ENCODE measurements around the gene C10orf67. TPM values are rescaled to one million over a fixed set of nuclear protein-coding genes. Genes with fewer than 3 reads are reported as not detected.

Gene C10orf67
- total RNA-seq, 6 experiments from 2014 or later: 0.10 to 0.88 (median 0.33) TPM

DNA sequence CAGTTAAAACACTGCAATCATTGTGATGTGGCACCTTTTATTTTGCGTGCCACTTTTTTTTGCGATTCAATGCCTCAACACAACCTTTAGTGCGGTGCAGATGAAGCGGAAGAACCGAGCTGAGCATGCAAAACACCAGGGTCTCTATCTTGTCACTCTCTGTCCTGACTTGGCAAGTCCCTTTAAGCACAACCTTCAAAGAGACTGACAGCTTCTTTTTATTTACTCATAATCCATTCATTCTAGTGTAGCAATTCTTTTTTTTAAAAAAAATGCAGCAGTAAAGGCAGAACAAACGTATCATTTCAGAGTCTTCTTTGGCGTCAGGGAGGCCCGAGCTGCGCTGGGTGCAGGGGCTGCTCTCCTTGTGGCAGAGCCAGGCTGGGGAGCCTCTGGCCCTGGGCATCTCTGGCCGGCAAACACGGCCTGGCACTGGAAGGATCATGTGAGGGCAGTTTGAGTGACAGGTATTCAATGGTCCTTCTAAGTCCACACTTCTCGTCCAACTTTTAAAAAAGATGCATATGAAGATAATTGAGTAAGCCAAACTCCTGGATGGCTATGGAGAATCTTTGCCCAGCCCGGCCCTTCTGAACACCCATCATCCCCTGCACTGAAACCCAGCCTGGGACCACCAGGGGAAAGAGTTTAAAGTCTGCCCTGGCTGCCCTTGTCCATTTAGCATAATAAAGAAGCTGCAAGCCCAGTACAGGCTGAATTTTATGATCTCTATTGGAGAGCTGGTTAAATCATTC lies 148.6 kb downstream of the C10orf67 start:
- TF ChIP-seq, protein P1, sequence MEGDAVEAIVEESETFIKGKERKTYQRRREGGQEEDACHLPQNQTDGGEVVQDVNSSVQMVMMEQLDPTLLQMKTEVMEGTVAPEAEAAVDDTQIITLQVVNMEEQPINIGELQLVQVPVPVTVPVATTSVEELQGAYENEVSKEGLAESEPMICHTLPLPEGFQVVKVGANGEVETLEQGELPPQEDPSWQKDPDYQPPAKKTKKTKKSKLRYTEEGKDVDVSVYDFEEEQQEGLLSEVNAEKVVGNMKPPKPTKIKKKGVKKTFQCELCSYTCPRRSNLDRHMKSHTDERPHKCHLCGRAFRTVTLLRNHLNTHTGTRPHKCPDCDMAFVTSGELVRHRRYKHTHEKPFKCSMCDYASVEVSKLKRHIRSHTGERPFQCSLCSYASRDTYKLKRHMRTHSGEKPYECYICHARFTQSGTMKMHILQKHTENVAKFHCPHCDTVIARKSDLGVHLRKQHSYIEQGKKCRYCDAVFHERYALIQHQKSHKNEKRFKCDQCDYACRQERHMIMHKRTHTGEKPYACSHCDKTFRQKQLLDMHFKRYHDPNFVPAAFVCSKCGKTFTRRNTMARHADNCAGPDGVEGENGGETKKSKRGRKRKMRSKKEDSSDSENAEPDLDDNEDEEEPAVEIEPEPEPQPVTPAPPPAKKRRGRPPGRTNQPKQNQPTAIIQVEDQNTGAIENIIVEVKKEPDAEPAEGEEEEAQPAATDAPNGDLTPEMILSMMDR (IDR thresholded peaks at IDR 0.05): no peak
- H3K36me3 Mint-ChIP-seq (ENCODE audit: low read depth): no peaks in the 10 kb centered on the region
- H3K4me1 Mint-ChIP-seq (ENCODE audit: low read depth): no peaks in the 10 kb centered on the region
- H3K4me3 Mint-ChIP-seq: no peak overlapping the region
- no peak for DNase-seq
- H3K27me3 Mint-ChIP-seq (ENCODE audit: insufficient read depth): peaks cover 54% of the 10 kb centered on the region
- H3K9me3 Mint-ChIP-seq: no peaks in the 10 kb centered on the region
- no peak overlapping the region for H3K27ac Mint-ChIP-seq

DNA sequence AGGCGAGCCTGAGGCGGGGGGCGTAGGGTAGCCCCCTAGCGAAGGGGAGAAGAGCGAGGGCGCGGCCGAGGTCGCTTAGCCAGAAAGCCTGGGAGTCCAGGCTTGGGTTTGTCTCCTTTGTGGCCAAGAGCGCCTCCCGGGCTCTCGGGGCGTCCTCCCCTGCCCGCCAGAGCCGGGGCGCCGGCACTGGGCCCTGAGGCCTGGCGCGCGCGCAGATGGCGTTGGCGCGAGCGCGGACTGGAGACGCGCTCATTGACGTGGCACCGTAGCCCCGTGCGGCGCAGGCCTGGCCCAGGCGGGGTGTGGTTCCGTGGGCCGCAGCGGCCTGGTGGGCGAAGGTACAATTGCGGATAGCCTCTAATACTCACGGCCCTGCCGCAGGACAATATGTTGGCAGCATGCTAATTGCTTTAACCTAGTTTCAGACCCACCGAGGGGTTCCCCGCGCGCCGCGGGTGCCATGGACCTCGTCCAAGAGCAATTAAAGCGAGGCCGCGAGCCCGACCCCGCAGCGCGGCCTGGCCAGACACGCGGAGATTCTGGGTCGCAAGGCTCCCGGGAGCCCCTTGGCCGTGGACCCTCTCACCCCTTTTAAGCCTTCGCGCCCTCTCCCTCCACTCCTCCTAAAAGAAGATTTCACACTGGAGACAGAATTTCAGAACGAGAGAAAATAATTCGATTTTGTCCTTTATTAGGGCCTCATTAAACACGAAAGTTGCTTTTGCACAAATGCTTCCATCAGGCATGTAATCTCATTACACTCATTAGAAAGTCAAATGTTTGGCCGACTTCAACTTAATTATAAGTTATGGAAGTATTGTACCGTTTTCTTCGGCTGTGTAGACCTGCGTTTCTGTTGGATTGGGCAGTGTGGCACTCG lies 149.4 kb downstream of the C10orf67 start:
- Mint-ChIP-seq H3K27me3 (ENCODE audit: insufficient read depth) (peaks cover 50% of the 10 kb centered on the region), H3K4me1 (ENCODE audit: low read depth) (no peaks in the 10 kb centered on the region), H3K4me3 (no peak overlapping the region), H3K27ac (no peak overlapping the region), H3K9me3 (no peaks in the 10 kb centered on the region), H3K36me3 (ENCODE audit: low read depth) (no peaks in the 10 kb centered on the region)
- TF ChIP-seq, protein P1 (IDR thresholded peaks at IDR 0.05): no peak
- no peak for DNase-seq

- no peak for DNase-seq
- no peak overlapping the region for H3K27ac Mint-ChIP-seq
- TF ChIP-seq, protein P1 (IDR thresholded peaks at IDR 0.05): no peak
- H3K9me3 Mint-ChIP-seq: no peaks in the 10 kb centered on the region
- no peaks in the 10 kb centered on the region for H3K36me3 Mint-ChIP-seq (ENCODE audit: low read depth)
- no peak overlapping the region for H3K4me3 Mint-ChIP-seq
- H3K4me1 Mint-ChIP-seq (ENCODE audit: low read depth): no peaks in the 10 kb centered on the region
- H3K27me3 Mint-ChIP-seq (ENCODE audit: insufficient read depth): peaks cover 45% of the 10 kb centered on the region
Observed at GRCh38 chr10:23194471-23194965, 150.1 kb downstream of the C10orf67 start.

DNA sequence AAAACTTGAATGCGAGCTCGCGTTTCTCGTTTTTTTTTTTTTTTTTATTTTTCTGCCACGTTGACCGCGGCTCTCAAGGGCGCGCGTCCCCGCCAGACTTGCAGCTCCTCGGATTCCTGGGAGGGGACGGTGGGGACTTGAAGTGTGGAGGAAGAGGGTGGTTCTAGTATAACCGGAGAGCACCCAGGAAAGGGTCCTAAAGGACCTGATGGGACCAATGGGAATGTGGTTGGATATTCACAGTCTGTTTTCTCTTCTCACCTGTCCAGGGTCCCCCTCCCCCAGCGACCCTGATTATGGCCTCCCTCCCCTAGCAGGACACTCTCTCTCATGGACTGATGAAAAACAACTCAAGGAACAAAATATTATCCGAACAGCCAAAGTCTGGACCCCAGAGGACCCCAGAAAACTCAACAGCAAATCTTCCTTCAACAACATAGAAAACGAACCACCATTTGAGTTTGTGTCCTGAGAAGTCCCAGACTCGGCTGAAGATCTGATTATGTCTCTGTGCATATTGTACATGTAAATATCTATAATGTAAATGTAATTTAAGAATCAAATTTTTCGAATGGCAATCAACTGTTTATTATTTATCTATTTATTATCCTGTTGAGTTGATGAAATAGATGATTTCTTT lies 151.0 kb downstream of the C10orf67 start:
- TF ChIP-seq, protein P1 (IDR thresholded peaks at IDR 0.05): no peak
- no peak for DNase-seq
- Mint-ChIP-seq H3K4me3 (no peak overlapping the region), H3K27ac (no peak overlapping the region), H3K27me3 (ENCODE audit: insufficient read depth) (peaks cover 51% of the 10 kb centered on the region), H3K9me3 (no peaks in the 10 kb centered on the region), H3K4me1 (ENCODE audit: low read depth) (no peaks in the 10 kb centered on the region), H3K36me3 (ENCODE audit: low read depth) (no peaks in the 10 kb centered on the region)

DNA sequence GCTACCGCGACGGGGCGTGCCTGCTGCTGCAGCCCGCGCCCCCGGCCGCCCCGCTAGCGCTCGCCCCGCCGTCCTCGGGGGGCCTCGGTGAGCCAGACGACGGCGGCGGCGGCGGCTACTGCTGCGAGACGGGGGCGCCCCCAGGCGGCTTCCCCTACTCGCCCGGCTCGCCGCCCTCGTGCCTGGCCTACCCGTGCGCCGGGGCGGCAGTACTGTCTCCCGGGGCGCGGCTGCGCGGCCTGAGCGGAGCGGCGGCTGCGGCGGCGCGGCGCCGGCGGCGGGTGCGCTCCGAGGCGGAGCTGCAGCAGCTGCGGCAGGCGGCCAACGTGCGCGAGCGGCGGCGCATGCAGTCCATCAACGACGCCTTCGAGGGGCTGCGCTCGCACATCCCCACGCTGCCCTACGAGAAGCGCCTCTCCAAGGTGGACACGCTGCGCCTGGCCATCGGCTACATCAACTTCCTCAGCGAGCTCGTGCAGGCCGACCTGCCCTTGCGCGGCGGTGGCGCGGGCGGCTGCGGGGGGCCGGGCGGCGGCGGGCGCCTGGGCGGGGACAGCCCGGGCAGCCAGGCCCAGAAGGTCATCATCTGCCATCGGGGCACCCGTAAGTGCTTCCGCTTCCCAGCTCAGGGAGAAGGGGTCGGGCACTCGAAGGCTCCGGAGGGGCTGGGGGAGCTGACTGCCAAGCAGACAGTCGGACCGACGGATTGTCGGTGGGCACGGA lies 151.7 kb downstream of the C10orf67 start:
- Mint-ChIP-seq H3K4me3 (no peak overlapping the region), H3K27me3 (ENCODE audit: insufficient read depth) (peaks cover 50% of the 10 kb centered on the region), H3K4me1 (ENCODE audit: low read depth) (no peaks in the 10 kb centered on the region), H3K27ac (no peak overlapping the region), H3K36me3 (ENCODE audit: low read depth) (no peaks in the 10 kb centered on the region), H3K9me3 (no peaks in the 10 kb centered on the region)
- TF ChIP-seq, protein P1 (IDR thresholded peaks at IDR 0.05): no peak
- DNase-seq: no peak
